HG03175 (cell line): ENCODE measurements around the gene TWF2.
A peak's percentile ranks its signal among the peaks of the same experiment; 100 is the strongest.

Source experiments
- ATAC-seq: cut with Tn5 transposase; IDR thresholded peaks from one replicate; pipeline ENCODE4 v1.9.1; 2021; ENCODE audit warnings: mild to moderate bottlenecking, moderate library complexity; ENCODE audit not compliant: unreplicated experiment

The TWF2 gene

GRCh38 chr3:52204337-52205073 is 34.5 kb downstream of the TWF2 start:
- no peak for ATAC-seq

- no peak for ATAC-seq
Observed at GRCh38 chr3:52203701-52204100, 35.3 kb downstream of the TWF2 start.

GRCh38 chr3:52202384-52203077 is 36.4 kb downstream of the TWF2 start:
- no peak for ATAC-seq

GRCh38 chr3:52200981-52201679 is 37.8 kb downstream of the TWF2 start:
- ATAC-seq: no peak

GRCh38 chr3:52198643-52199608 is 40.0 kb downstream of the TWF2 start:
- ATAC-seq: no peak

- ATAC-seq: peak; percentile 78
Observed at GRCh38 chr3:52197842-52198625, 40.9 kb downstream of the TWF2 start, which contains the start of gene ALAS1. Gene ALAS1 (plus strand): TSS chr3:52198160. CDS start chr3:52199242, 1,082 bp downstream.

- ATAC-seq: peak; percentile 1
Observed at GRCh38 chr3:52197499-52197841, 41.5 kb downstream of the TWF2 start.

GRCh38 chr3:52196977-52197376 is 42.0 kb downstream of the TWF2 start:
- no peak for ATAC-seq

- ATAC-seq: no peak
Observed at GRCh38 chr3:52195823-52196331, 43.1 kb downstream of the TWF2 start.

- no peak for ATAC-seq
Observed at GRCh38 chr3:52195291-52195597, 43.7 kb downstream of the TWF2 start.

GRCh38 chr3:52194485-52195290 is 44.3 kb downstream of the TWF2 start:
- no peak for ATAC-seq

GRCh38 chr3:52193065-52193464 is 45.9 kb downstream of the TWF2 start:
- no peak for ATAC-seq

- ATAC-seq: no peak
Observed at GRCh38 chr3:52191663-52192062, 47.3 kb downstream of the TWF2 start.

- no peak for ATAC-seq
Observed at GRCh38 chr3:52190294-52191074, 48.5 kb downstream of the TWF2 start.

GRCh38 chr3:52188556-52188955 is 50.4 kb downstream of the TWF2 start:
- ATAC-seq: no peak

- no peak for ATAC-seq
Observed at GRCh38 chr3:52186729-52187128, 52.2 kb downstream of the TWF2 start.

GRCh38 chr3:52185837-52186236 is 53.1 kb downstream of the TWF2 start:
- no peak for ATAC-seq

- ATAC-seq: no peak
Observed at GRCh38 chr3:52185311-52185710, 53.6 kb downstream of the TWF2 start.
